Measurements from ENCODE around the gene JSRP1.

The JSRP1 gene

DNA sequence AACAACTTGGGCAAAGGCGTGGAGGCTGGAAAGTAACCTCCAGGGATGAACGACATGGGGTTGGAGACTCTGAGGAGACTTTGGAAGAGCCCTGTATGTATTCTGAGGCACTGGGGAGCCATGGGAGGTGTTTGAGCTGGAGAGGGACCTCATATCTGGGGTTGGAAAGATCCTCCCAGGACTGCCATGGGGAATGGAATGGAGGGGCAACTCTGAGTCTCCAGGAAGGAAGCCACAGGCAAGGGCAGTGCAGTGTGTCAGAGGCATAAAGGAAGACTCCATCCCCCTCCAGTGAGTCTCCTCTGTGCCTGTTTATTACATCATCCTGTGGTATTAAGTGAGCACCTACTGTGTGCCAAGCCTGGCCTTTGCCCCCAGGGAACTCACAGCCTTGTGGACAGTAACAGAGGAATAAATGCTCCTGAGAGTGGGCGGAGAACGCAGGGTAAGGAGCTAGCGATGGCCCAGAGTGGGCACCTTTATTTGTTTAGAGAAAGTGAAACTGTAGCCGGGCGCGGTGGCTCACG lies 18.0 kb upstream of the JSRP1 start (continued):
- TF ChIP-seq, protein P1, sequence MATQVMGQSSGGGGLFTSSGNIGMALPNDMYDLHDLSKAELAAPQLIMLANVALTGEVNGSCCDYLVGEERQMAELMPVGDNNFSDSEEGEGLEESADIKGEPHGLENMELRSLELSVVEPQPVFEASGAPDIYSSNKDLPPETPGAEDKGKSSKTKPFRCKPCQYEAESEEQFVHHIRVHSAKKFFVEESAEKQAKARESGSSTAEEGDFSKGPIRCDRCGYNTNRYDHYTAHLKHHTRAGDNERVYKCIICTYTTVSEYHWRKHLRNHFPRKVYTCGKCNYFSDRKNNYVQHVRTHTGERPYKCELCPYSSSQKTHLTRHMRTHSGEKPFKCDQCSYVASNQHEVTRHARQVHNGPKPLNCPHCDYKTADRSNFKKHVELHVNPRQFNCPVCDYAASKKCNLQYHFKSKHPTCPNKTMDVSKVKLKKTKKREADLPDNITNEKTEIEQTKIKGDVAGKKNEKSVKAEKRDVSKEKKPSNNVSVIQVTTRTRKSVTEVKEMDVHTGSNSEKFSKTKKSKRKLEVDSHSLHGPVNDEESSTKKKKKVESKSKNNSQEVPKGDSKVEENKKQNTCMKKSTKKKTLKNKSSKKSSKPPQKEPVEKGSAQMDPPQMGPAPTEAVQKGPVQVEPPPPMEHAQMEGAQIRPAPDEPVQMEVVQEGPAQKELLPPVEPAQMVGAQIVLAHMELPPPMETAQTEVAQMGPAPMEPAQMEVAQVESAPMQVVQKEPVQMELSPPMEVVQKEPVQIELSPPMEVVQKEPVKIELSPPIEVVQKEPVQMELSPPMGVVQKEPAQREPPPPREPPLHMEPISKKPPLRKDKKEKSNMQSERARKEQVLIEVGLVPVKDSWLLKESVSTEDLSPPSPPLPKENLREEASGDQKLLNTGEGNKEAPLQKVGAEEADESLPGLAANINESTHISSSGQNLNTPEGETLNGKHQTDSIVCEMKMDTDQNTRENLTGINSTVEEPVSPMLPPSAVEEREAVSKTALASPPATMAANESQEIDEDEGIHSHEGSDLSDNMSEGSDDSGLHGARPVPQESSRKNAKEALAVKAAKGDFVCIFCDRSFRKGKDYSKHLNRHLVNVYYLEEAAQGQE (tag by site-specific recombination; IDR thresholded peaks at IDR 0.05), result no peak
- TF ChIP-seq, protein P2, sequence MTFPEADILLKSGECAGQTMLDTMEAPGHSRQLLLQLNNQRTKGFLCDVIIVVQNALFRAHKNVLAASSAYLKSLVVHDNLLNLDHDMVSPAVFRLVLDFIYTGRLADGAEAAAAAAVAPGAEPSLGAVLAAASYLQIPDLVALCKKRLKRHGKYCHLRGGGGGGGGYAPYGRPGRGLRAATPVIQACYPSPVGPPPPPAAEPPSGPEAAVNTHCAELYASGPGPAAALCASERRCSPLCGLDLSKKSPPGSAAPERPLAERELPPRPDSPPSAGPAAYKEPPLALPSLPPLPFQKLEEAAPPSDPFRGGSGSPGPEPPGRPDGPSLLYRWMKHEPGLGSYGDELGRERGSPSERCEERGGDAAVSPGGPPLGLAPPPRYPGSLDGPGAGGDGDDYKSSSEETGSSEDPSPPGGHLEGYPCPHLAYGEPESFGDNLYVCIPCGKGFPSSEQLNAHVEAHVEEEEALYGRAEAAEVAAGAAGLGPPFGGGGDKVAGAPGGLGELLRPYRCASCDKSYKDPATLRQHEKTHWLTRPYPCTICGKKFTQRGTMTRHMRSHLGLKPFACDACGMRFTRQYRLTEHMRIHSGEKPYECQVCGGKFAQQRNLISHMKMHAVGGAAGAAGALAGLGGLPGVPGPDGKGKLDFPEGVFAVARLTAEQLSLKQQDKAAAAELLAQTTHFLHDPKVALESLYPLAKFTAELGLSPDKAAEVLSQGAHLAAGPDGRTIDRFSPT (tag by site-specific recombination; IDR thresholded peaks at IDR 0.05), result peak; percentile 49; the same call in 1 of the 2 replicates
- TF ChIP-seq ZNF121 (tag by site-specific recombination; IDR thresholded peaks at IDR 0.05), result no peak
- TF ChIP-seq, protein P3, sequence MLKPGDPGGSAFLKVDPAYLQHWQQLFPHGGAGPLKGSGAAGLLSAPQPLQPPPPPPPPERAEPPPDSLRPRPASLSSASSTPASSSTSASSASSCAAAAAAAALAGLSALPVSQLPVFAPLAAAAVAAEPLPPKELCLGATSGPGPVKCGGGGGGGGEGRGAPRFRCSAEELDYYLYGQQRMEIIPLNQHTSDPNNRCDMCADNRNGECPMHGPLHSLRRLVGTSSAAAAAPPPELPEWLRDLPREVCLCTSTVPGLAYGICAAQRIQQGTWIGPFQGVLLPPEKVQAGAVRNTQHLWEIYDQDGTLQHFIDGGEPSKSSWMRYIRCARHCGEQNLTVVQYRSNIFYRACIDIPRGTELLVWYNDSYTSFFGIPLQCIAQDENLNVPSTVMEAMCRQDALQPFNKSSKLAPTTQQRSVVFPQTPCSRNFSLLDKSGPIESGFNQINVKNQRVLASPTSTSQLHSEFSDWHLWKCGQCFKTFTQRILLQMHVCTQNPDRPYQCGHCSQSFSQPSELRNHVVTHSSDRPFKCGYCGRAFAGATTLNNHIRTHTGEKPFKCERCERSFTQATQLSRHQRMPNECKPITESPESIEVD (tag by site-specific recombination; IDR thresholded peaks at IDR 0.05), result no peak
- TF ChIP-seq, protein P4, sequence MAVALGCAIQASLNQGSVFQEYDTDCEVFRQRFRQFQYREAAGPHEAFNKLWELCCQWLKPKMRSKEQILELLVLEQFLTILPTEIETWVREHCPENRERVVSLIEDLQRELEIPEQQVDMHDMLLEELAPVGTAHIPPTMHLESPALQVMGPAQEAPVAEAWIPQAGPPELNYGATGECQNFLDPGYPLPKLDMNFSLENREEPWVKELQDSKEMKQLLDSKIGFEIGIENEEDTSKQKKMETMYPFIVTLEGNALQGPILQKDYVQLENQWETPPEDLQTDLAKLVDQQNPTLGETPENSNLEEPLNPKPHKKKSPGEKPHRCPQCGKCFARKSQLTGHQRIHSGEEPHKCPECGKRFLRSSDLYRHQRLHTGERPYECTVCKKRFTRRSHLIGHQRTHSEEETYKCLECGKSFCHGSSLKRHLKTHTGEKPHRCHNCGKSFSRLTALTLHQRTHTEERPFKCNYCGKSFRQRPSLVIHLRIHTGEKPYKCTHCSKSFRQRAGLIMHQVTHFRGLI (tag by site-specific recombination; IDR thresholded peaks at IDR 0.05), result no peak
- TF ChIP-seq MYNN (tag by site-specific recombination; IDR thresholded peaks at IDR 0.05; ENCODE audit: borderline replicate concordance), result no peak
- TF ChIP-seq KLF1 (tag by site-specific recombination; IDR thresholded peaks at IDR 0.05), result peak; percentile 32; the same call in 1 of the 2 replicates
- no peak for TF ChIP-seq ZFHX2 (tag by site-specific recombination; conservative IDR thresholded peaks at IDR 0.05)
- no peak for TF ChIP-seq REPIN1 (tag by site-specific recombination; IDR thresholded peaks at IDR 0.05; ENCODE audit: low read depth)
- TF ChIP-seq, protein P5, sequence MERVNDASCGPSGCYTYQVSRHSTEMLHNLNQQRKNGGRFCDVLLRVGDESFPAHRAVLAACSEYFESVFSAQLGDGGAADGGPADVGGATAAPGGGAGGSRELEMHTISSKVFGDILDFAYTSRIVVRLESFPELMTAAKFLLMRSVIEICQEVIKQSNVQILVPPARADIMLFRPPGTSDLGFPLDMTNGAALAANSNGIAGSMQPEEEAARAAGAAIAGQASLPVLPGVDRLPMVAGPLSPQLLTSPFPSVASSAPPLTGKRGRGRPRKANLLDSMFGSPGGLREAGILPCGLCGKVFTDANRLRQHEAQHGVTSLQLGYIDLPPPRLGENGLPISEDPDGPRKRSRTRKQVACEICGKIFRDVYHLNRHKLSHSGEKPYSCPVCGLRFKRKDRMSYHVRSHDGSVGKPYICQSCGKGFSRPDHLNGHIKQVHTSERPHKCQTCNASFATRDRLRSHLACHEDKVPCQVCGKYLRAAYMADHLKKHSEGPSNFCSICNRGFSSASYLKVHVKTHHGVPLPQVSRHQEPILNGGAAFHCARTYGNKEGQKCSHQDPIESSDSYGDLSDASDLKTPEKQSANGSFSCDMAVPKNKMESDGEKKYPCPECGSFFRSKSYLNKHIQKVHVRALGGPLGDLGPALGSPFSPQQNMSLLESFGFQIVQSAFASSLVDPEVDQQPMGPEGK (tag by site-specific recombination; IDR thresholded peaks at IDR 0.05), result no peak
- TF ChIP-seq, protein P6, sequence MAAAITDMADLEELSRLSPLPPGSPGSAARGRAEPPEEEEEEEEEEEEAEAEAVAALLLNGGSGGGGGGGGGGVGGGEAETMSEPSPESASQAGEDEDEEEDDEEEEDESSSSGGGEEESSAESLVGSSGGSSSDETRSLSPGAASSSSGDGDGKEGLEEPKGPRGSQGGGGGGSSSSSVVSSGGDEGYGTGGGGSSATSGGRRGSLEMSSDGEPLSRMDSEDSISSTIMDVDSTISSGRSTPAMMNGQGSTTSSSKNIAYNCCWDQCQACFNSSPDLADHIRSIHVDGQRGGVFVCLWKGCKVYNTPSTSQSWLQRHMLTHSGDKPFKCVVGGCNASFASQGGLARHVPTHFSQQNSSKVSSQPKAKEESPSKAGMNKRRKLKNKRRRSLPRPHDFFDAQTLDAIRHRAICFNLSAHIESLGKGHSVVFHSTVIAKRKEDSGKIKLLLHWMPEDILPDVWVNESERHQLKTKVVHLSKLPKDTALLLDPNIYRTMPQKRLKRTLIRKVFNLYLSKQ (tag by site-specific recombination; IDR thresholded peaks at IDR 0.05; ENCODE audit: borderline replicate concordance), result no peak
- TF ChIP-seq ZBTB17 (tag by site-specific recombination; IDR thresholded peaks at IDR 0.05), result no peak
- no peak for TF ChIP-seq SCRT2 (tag by site-specific recombination; IDR thresholded peaks at IDR 0.05)
- TF ChIP-seq, protein P7, sequence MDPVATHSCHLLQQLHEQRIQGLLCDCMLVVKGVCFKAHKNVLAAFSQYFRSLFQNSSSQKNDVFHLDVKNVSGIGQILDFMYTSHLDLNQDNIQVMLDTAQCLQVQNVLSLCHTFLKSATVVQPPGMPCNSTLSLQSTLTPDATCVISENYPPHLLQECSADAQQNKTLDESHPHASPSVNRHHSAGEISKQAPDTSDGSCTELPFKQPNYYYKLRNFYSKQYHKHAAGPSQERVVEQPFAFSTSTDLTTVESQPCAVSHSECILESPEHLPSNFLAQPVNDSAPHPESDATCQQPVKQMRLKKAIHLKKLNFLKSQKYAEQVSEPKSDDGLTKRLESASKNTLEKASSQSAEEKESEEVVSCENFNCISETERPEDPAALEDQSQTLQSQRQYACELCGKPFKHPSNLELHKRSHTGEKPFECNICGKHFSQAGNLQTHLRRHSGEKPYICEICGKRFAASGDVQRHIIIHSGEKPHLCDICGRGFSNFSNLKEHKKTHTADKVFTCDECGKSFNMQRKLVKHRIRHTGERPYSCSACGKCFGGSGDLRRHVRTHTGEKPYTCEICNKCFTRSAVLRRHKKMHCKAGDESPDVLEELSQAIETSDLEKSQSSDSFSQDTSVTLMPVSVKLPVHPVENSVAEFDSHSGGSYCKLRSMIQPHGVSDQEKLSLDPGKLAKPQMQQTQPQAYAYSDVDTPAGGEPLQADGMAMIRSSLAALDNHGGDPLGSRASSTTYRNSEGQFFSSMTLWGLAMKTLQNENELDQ (tag by site-specific recombination; IDR thresholded peaks at IDR 0.05; ENCODE audit: low read depth), result no peak
- no peak for TF ChIP-seq ZNF610 (tag by site-specific recombination; IDR thresholded peaks at IDR 0.05; ENCODE audit: borderline replicate concordance)
- peak; percentile 98 for TF ChIP-seq ZNF16 (tag by site-specific recombination; IDR thresholded peaks at IDR 0.05; ENCODE audit: low read depth)
- TF ChIP-seq ZNF302 (tag by site-specific recombination; IDR thresholded peaks at IDR 0.05; ENCODE audit: low read depth), result no peak
- TF ChIP-seq ZNF239 (tag by site-specific recombination; IDR thresholded peaks at IDR 0.05), result no peak
- TF ChIP-seq KLF16 (tag by site-specific recombination; IDR thresholded peaks at IDR 0.05), result no peak
- TF ChIP-seq ZNF292 (tag by site-specific recombination; IDR thresholded peaks at IDR 0.05; ENCODE audit: borderline replicate concordance, low read depth), result no peak
- TF ChIP-seq ZNF664 (tag by site-specific recombination; IDR thresholded peaks at IDR 0.05), result peak; percentile 99
- no peak for TF ChIP-seq ZBTB8A (tag by site-specific recombination; IDR thresholded peaks at IDR 0.05)
- TF ChIP-seq ZNF354C (tag by site-specific recombination; IDR thresholded peaks at IDR 0.05; ENCODE audit: borderline replicate concordance, low read depth), result no peak
- no peak for TF ChIP-seq ZNF341 (tag by site-specific recombination; IDR thresholded peaks at IDR 0.05; ENCODE audit: low read depth)
- TF ChIP-seq GLI4 (tag by site-specific recombination; IDR thresholded peaks at IDR 0.05), result no peak

Data from HEK293 (cell line).